Measurements from ENCODE around the gene ALKAL2.

Gene ALKAL2

DNA sequence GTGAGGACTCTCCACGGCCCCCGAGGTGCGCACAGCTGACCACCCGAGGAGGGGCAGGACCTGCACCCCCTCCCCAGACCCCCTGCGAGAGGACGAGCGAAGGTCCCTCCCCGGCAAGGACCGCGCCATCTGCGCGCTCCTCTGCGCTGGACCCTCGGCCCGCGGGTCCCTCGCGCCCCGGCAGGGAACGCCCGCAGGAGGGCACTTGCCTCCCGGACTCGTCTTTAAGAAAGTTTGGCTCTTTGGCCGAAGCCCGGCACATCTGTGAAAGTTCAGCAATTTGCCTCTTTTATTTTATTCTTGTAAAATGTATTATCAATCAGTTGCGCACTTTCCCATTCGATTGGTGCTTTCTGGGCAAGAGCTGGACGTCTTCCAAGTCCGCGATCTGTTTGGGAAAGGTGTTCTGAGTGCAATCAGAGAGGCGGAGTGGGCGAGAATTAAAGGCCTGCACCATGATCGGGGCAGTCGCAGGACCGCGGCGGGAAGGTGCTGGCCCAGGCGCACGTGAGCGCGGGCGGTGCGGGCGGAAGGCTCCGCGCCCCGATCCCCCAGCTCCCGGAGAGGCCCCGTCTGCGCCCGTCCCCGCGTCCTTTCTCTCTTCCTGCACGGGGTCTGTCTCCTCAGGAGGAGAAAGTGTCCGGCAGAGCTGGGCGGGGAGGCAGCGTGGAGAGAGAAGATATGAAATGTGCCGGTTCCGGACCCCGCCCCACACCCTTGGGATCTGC is 1.6 kb upstream of the ALKAL2 start:
- DNase-seq: peak in 2 of 6 experiments; percentile 33 to 48

DNA sequence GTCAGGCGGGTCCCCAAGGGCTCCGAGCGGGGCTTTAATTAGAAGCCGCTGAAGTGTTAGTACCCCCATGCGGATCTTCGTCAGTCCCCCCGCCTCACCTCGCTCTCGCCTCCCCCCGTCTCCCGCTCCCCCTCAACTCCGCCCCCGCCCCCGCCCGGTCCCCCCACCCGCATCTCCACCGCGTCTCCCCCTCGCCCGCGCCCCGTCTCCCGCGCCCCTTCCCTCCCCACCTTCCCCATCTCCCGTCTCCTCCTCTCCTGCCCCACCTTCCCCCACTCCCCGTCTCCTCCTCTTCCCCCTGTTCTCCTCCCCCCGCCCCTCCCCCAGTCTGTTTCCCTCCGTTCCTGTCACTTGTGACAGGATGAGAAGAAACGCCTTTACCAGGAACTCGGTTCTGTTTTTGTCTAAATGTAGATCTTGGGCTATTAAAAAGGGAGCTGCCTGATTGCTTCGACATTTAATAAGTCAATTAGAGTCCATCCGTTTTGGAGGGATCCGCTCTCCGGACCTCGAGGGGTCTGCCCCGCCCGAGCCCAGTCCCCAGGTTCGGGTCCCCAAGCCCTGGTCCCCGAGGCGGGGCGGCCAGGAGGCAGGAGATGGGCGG is 969 bp upstream of the ALKAL2 start:
- no peak for DNase-seq

DNA sequence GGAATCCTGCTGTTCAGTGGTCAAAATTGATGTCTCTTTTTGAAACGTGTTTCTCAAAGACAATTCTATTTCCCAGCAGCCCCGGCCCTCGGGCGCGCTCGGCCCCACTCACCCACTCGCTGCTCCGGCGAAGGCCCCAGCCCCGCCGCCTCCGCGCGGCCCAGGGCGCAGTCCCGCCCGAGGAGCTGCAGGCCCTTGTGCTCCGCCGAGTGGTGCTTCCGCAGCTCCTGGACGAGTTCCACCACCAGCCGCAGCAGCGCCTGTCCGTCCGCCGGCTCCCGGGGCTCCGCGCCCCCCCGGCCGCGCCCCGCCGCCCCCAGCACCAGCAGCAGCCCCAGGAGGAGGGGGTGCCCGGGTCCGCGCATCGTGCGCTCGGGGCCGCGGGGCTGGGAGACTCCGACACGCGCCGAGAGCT is 413 bp downstream of the ALKAL2 start:
- DNase-seq: peak in 1 of 6 experiments; percentile 10

DNA sequence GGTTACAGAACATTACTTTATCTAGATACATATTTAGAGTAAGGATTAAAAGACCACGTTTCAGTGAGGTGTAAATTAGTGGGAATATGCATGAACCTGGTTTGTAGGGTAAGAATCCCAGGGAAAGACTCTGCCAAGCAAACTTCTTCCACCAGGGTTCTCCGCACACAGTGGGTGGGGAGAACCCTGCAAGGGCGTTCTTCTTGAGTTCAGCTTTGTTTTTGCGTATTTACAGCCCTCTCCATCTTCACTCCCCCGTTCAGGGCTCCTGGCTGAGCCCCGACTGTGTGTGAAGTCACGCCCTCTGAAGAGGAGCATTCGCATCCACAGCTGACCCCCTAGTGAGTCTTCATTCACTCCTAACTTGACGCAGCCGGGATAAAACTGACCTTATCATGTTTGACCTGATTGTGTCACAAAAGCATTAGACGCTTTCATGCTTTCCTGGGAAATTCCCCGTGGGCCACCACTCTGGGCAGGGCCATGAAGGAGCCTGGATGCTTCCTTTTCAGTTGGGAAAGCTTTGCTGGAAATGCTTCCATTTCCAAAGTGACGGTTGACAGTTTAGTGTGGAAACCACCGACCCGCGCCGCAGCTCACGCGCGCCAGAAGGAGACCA is 1.0 kb downstream of the ALKAL2 start:
- no peak for DNase-seq

DNA sequence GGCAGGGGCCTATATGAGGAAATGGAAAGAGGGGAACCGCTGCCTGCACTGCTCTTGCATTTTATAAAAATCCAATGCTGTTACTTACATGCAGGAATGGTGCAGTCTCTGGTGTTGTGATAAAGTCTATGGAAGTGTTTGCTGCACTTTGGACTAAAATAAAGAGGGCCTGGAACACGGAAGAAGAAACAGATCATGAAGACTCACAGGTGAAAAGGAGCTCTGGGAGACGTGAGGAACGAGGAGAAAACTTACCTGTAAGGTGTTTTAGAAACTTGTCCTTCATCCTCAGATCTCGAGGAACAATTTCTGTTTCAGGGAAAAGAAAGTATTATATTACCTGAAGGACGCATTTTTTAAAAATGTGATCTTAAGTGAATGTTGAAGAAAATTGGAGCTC is 1.9 kb downstream of the ALKAL2 start:
- DNase-seq: no peak

DNA sequence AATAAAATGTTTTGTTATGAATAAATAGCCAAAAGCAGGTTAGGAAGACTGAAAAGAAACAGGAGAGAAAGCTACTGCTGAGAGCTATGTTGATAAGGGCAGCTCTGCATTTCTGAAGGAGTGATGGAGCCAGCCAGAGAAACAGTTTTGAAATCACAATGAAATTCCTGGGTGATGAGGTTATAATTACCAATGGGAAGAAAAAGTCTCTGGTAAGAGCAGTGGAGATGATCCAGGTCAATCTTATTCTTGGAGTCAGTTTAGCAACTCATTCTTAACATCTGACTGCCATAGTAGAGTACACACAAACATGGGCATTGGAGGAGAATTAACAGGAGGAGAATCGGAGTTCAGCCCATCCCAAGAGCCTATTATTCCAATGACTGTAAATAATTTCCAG is 2.4 kb downstream of the ALKAL2 start:
- no peak for DNase-seq

DNA sequence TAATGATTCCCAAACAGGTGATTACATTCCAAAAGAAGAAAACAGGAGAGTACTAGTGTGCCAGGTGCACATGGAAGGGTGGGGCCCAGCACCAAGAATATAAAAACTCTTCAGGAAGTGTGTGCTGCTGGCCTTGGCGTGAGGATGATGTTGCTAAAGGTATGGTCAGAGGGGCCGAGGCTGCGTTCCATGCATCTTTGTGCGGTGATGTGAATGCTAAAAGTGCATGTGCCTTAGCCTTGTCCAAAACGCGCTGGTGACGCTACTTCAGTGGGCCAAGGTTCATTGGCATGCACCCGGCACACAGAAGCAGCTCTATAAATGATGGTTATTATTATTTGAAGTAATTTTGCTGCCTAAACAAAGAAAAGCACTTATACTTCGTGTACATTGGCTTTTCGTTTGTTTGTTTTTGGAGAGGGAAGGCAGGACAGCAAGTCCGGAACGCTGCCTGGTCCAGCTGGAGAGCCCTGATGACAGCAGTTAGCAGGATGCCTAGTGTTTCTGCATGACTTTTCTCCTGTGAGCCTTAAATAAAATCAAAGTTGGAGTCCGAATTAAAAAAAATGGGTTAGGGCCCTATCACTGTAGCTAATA is 2.9 kb downstream of the ALKAL2 start:
- no peak for DNase-seq

DNA sequence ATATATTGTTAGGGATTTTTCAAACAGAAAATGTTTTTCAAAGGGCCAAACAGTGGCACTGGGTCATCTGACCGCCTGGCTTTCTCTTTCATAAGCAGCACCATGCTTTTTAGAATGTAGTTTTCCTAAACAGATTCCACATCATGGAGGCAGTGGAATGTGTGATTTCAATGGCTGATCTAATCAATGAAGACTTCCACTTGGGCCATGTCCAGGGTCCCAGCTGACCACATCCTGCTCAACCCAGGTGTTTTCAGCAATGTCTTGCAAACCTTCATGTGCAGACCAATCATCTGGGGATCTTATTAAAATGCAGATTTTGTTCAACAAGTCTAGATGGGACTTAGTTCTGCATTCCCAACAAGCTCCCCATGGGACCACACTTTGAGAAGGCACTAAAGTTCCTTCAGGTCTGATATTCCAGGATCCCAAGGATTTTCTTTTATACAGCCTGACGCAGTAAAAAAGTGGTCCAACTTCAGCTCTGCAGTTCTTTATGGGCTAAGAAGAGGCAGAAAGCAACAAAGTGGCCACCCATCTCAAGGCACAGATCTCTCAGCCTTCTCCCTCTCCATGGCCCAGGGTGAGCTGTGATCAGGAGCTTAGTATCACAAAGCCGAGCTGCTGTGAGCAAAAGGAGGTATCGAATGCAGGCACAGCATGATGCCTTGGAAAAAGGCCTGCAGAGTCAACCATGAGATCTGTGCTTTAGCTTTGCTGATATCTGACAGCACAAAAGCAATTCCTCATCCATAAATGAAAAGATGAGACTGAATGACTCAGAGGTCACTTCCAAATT is 3.7 kb downstream of the ALKAL2 start:
- DNase-seq: no peak

DNA sequence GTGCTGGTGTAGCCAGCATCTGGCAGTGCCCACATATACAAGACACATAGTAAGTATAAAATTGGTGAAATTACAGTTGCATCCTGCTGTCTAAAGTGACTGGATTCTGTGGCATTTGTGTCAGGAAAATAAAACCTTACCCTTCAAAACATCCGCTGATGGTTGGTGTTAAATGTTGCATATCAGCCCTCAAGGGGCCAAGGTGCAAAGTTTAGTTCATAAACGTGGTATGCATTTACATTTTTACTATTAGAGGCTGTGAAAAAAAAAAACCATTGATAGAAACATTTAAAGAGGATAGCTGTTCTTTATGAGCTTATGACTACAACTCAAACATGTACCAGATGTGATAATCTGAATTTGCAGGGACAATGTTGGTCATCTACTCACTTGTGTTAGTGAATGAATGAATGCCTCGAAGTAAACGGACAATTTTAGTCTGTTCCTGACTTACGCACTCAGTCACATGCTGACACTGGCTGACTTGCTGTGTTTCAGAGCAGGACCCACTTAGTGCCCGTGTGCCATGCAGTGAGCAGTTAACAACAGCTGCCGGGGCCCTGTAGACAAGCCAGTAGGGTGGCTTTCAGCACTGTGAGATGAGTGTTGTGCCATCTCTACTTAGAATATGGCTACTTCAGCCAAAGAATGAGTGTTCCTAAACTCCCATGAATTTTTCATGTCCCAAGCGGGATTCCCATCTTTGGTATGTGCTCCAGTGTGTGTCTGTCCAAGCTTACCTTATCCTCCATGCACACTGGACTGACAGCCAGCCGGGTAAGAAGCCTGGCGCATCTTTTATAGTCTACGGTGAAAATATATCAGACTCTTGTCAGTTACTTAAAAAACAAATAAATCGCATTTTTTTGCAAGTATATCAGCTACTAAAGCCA is 5.3 kb downstream of the ALKAL2 start:
- no peak for DNase-seq

DNA sequence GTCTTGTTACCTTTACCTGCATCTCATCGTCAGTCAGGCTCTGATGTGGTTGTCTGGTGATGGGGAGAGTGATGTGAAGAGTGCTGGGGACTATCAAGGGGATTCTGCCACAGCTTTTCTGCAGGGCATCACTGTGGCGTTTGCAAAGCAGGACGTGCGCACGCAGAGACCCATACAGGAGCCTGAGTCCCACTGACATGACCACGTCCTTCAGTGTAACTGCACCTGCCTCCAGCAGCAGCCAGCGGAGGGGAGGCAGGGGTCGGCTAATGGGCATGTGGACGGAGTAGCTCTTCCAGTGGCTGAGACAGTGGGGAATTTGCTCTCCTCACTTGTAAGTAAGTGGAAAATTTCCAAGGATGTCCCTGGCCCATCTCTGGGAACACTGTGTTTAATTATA is 6.5 kb downstream of the ALKAL2 start:
- DNase-seq: no peak

DNA sequence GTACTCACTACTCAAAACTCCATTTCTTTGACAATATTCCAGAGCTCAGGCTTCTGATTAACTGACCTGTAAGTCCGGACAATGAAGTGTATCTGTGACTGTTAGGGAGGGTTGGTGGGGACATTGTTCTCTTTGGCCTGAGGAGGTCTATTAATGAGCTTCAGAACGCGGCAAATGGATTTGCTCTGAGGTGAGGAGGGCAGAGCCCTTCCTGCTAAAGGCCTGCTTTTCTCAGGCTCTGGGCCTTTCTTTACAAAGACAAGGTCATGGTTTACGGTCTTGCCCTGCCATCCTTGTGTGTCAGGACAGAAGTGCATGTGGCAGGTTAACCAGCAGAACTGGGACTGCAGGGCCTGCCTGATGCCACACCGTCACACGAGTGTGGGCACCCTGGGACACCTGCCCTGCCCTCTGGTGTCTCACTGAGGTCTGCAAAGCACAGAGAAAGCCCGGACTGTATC is 7.2 kb downstream of the ALKAL2 start:
- DNase-seq: no peak

DNA sequence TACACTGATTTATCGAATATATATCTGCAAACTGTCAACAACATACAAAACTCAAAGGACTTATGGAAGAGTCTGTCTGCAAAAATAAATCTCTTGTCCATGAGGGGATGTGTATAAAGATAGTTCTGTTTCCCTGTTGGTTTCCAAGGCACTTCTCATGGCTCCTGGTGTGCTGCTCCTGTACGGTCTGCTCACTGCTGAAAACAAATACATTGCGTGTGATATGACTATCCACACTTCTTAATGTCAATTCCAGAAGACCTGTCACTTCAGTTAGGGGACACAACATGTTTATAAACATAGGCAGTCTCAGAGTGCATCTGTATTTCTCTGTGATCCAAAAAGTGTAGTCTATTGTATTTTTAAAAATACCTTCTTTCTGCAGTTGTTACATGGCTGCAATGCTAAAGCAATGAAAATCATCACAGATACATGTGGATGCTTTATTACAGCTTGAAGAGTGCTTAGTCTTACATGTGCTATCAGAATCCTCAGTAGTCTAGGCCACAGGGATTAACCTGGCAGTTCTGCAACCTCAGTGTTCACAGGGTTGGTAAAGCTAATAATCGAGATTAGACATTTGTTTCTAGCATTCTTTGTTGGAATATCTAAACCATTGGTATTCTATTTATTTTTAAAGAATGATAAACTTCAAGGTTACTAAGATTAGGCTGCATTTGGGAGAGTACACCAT is 7.8 kb downstream of the ALKAL2 start:
- no peak for DNase-seq

DNA sequence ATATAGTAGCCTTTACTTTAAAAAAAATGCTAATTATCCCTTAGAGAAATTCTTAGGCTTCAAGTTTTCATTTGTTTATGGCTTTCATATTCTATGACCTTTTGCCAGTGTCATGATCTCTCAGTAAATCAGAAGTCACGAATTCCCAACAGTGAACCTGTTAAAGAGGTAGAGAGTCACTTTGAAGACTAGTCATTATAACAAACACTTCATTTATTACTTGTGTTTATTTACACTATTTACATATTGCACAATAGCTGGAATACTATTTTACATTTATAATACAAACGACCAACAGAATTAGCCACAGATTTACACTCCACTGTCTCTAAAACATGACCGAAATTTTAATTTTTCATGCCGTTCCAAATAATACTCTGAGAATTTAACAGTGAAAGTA is 8.5 kb downstream of the ALKAL2 start:
- no peak for DNase-seq

DNA sequence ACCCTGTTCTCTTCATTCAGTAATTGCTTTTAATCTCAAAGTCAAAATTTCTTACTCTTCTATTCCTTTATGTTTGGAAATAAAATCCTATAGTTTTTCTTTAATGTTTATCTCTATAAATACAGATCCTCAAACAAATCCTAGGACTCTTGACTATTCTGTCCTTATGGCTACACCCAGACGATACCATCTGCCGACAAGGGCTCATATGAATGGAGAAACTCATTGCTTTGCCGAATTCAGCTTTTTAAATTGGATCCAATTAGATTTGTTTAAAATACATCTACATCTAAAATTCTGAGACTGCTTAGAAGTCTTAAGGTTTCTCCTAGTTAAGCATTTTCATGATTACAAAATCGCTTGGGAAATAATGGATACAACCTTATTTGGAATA is 9.0 kb downstream of the ALKAL2 start:
- DNase-seq: no peak

DNA sequence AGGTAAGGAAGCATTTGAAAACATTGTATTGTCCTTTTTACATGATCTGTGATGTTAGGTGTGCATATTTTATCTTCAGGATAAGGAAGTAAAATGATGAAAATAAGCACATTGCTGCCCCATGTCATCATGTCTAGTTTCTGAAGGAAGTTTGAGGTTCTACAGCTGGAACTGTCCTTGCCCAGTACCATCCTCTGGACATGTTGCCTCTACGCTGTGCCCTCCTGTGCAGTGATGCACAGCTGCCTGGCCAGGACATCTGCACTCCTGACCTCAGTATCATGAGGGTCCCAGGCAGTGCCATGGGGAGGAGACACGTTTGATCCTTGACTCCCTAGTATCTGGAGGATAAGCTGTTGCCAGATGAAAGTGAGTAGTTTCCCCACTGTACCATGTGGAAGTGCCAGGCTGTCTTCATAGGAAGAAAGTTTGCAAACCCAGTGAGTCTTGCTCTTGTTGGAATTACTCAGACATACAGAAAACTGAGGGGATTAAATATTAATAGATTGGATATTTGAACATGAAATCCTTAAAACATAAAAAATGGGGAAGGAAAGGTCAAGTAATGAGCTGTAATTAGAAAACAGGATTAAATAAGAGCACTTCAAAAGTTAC is 9.5 kb downstream of the ALKAL2 start:
- DNase-seq: no peak

DNA sequence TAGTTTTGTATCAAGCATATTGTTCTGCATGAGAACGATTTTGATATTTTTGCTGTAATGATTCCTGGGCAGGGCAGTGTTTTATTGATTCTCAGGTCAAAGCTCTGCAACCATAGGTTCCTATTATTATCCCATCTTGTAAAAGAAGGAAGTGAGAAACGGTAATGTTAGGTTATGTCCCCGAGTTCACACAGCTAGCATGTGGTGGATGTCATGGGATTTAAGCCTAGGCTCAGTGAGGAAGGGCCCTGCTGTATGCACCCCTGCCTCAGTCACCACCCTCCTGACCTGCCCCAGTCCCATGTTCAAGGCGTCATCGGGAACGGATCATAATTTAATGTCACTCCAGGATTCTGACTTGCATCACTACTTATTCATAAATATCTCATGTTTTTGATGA is 12.4 kb downstream of the ALKAL2 start:
- no peak for DNase-seq

DNA sequence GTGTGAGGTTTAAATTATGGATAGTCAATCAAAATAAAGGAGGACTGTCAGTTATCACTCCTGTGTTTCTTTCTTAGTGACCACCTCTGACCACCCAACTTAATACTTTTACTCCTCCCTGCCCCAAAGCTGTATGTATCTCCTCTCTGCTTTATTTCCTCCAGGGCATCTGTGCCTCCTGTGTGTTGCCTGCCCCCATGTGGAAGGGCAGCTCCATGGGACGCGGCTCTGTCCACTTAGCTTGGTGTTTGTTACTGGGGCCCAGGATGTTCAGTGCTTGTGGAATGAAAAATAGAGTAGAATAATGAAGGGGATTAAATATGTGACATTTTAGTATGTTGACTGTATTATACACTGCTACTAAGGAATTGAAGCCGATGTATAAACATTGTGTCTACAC is 13.4 kb downstream of the ALKAL2 start:
- no peak for DNase-seq

DNA sequence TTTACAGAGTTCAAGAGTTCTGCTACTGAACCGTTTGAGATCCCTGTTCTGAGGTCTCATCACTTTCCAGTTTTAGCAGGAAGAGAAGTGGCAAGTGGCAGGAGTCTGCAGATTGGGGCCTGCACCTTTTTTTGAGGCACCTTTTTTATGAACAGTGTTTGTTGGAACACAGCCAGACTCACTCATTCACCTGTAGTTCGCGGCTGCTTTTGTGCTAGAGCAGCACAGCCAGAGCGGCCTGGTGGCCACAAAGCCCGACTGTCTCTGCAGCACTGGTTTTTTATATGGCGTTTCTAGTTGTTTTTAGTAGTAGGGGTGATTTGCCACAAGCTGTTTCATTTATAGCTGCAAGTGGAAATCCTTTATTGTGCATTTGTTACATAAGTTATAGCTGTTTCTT is 14.6 kb downstream of the ALKAL2 start:
- DNase-seq: no peak

DNA sequence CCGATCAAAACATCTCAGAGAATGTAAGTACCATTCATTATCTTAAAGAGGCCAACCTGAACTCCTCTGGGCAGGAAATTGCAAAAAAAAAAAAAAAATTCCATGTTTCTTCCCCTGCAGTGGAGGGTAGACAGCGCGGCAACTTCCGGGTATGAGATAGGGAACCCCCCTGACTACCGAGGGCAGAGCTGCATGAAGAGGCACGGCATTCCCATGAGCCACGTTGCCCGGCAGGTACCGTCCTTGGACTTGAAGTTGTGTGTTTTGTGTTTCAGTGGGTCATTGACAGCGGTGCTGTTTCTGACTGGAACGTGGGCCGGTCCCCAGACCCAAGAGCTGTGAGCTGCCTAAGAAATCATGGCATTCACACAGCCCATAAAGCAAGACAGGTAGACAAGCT is 16.0 kb downstream of the ALKAL2 start:
- no peak for DNase-seq

DNA sequence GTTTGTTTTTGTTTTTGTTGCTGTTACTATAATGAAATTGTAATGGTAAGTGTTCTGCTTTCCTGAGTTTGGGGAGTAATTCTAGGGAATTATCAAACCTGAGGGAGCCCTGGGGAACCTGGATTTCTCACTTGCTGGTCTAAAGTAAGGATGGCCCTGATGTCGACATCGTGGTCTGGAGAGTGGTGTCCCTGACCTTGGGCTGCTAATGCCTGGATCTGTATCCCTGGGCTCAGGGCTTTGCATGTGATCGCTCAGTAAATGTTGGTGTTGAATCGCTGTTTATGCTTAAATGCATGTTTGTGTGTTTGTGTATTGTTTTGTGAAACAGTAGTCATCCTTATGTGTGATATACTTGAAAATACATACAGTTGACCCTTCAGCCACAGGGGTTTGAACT is 17.0 kb downstream of the ALKAL2 start:
- no peak for DNase-seq
